ACC112 (cell line): ENCODE data around the gene DNAJC27.
"Not testable (repeated sequence)": the region's sequence is repeated elsewhere in the genome, so short reads cannot be mapped to it uniquely, and the experiment has no call there.

ENCODE experiments used
- H2AFZ ChIP-seq: fragments of 200-600 bp; sonication (generic); one replicate; pipeline ENCODE4 v1.6.0; 2017; ENCODE audit warnings: antibody characterized with exemption, low read length; ENCODE audit not compliant: unreplicated experiment
- H3K27ac ChIP-seq: fragments of 200-600 bp; sonication (generic); 2 replicates; pipeline ENCODE4 v1.5.1; 2014; ENCODE audit warnings: low read depth, mild to moderate bottlenecking, antibody characterized with exemption, low read length, moderate library complexity
- H3K27me3 ChIP-seq: fragments of 200-600 bp; sonication (generic); 2 replicates; pipeline ENCODE4 v1.6.1; 2014; ENCODE audit warnings: mild to moderate bottlenecking, antibody characterized with exemption, low read length, moderate library complexity, mixed read lengths; ENCODE audit not compliant: insufficient read depth
- H3K36me3 ChIP-seq: fragments of 200-600 bp; sonication (generic); 2 replicates; pipeline ENCODE4 v1.6.1; 2016; ENCODE audit warnings: mild to moderate bottlenecking, antibody characterized with exemption, low read length, moderate library complexity, mixed read lengths; ENCODE audit not compliant: insufficient read depth
- H3K4me1 ChIP-seq: fragments of 200-600 bp; sonication (generic); one replicate; pipeline ENCODE4 v1.6.1; 2016; ENCODE audit warnings: low read length, mixed read lengths; ENCODE audit not compliant: insufficient read depth, unreplicated experiment, control insufficient read depth
- H3K4me3 ChIP-seq: fragments of 200-600 bp; sonication (generic); 2 replicates; pipeline ENCODE4 v1.5.1; 2014; ENCODE audit warnings: mild to moderate bottlenecking, low read depth, low read length
- H3K79me2 ChIP-seq: fragments of 200-600 bp; sonication (generic); one replicate; pipeline ENCODE4 v1.6.0; 2016; ENCODE audit warnings: low read length; ENCODE audit not compliant: control insufficient read depth, unreplicated experiment, insufficient read depth

The DNAJC27 gene

GRCh38 chr2:24971536-24972314, at the start of gene DNAJC27:
TSS of gene DNAJC27 (minus strand) at chr2:24971955. CDS start at chr2:24971904, 51 bp downstream.
- H3K4me1 ChIP-seq, result peaks cover 7% of the 10 kb centered on the region
- no peaks in the 10 kb centered on the region for H3K27me3 ChIP-seq
- H3K4me3 ChIP-seq, result peak within 1 kb of the TSS; percentile 98
- H3K36me3 ChIP-seq, result 0 out of 2 replicates have a peak, but pooled peaks cover 3% of the 10 kb centered on the region
- H2AFZ ChIP-seq, result peak within 1 kb of the TSS; percentile 98
- H3K79me2 ChIP-seq, result peaks cover 25% of the 10 kb centered on the region
- peak within 1 kb of the TSS; percentile 93 for H3K27ac ChIP-seq

DNA sequence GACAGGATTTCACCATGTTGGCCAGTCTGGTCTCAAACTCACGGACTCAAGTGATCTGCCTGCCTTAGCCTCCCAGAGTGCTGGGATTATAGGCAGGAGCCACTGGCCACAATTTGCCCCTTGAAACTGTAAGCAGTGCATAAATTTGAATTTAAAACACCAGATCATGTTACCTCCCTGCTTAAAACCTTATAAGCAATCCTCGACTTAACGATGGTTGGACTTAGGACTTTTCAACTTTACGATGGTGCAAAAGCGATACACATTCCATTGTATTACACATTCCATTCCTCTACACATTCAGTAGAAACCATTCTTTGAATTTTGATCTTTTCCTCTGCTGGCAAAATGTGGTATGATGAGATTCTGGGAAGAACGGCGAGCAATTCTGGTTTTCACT, 46.9 kb upstream of the DNAJC27 start:
- no peak overlapping the region for H2AFZ ChIP-seq
- H3K4me1 ChIP-seq, result no peaks in the 10 kb centered on the region
- H3K79me2 ChIP-seq, result no peaks in the 10 kb centered on the region
- no peak overlapping the region for H3K4me3 ChIP-seq
- H3K27ac ChIP-seq, result no peak overlapping the region
- H3K27me3 ChIP-seq, result peaks cover 29% of the 10 kb centered on the region
- H3K36me3 ChIP-seq, result no peaks in the 10 kb centered on the region

- H3K4me1 ChIP-seq, result no peaks in the 10 kb centered on the region
- H3K27ac ChIP-seq, result no peak overlapping the region
- no peaks in the 10 kb centered on the region for H3K79me2 ChIP-seq
- H3K36me3 ChIP-seq, result no peaks in the 10 kb centered on the region
- no peak overlapping the region for H3K4me3 ChIP-seq
- H2AFZ ChIP-seq, result no peak overlapping the region
- H3K27me3 ChIP-seq, result peaks cover 9% of the 10 kb centered on the region; the same call in 1 of the 2 replicates
Measured at GRCh38 chr2:25014631-25015030, 42.9 kb upstream of the DNAJC27 start.

DNA sequence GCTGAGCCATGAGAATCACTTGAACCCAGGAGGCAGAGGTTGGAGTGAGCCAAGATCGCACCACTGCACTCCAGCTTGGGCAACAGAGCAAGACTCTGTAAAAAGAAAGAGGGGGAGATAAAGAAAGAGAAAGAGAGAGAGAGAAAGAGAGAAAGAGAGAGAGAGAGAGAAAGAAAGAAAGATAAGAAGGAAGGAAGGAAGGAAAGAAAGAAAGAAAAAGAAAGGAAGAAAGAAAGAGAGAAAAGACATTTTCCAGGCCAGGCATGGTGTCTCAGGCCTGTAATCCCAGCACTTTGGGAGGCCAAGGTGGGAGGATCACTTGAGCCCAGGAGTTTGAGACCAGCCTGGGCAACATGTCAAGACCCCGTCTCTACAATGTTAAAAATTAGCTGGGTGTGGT, 39.6 kb upstream of the DNAJC27 start:
- not testable (repeated sequence) for H3K27ac ChIP-seq, H2AFZ ChIP-seq, H3K79me2 ChIP-seq, H3K27me3 ChIP-seq, H3K4me3 ChIP-seq, H3K4me1 ChIP-seq, H3K36me3 ChIP-seq

- no peak overlapping the region for H2AFZ ChIP-seq
- no peak overlapping the region for H3K27ac ChIP-seq
- no peak overlapping the region for H3K4me3 ChIP-seq
- H3K79me2 ChIP-seq, result no peaks in the 10 kb centered on the region
- H3K4me1 ChIP-seq, result no peaks in the 10 kb centered on the region
- no peaks in the 10 kb centered on the region for H3K36me3 ChIP-seq
- no peaks in the 10 kb centered on the region for H3K27me3 ChIP-seq
Measured at GRCh38 chr2:25009954-25010353, 38.2 kb upstream of the DNAJC27 start.

DNA sequence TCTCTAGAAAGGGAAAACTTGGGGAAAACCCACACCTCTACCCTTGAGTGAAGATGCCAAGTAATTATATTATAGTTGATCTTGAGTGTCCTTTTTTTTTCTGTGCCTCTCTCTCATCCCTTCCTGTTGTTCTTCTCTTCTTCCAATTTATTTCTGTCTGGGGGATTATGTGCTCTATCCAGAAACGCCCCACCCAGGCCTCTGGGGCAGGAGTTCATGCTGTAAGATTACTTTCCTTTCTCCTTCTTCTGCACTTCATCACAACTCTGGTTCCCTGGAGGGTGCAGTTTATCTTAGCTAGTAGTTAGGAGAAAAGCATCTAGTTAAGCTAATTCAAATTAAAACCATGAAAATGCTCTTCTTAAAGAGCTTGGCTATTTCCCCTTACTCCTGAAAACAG, 30.3 kb upstream of the DNAJC27 start:
- H3K4me3 ChIP-seq, result no peak overlapping the region
- no peak overlapping the region for H3K27ac ChIP-seq
- H3K79me2 ChIP-seq, result no peaks in the 10 kb centered on the region
- no peaks in the 10 kb centered on the region for H3K36me3 ChIP-seq
- H3K4me1 ChIP-seq, result peaks cover 11% of the 10 kb centered on the region
- H2AFZ ChIP-seq, result no peak overlapping the region
- no peaks in the 10 kb centered on the region for H3K27me3 ChIP-seq

GRCh38 chr2:25001325-25001637, 29.5 kb upstream of the DNAJC27 start:
- Histone ChIP-seq H2AFZ (no peak overlapping the region), H3K27me3 (no peaks in the 10 kb centered on the region), H3K36me3 (no peaks in the 10 kb centered on the region), H3K4me1 (peaks cover 18% of the 10 kb centered on the region), H3K27ac (no peak overlapping the region), H3K4me3 (no peak overlapping the region), H3K79me2 (no peaks in the 10 kb centered on the region)

- Histone ChIP-seq H3K4me1 (peaks cover 18% of the 10 kb centered on the region), H2AFZ (no peak overlapping the region), H3K36me3 (no peaks in the 10 kb centered on the region), H3K79me2 (no peaks in the 10 kb centered on the region), H3K27ac (no peak overlapping the region), H3K27me3 (no peaks in the 10 kb centered on the region), H3K4me3 (no peak overlapping the region)
Measured at GRCh38 chr2:25000503-25001324, 29.0 kb upstream of the DNAJC27 start.

- Histone ChIP-seq H3K36me3 (no peaks in the 10 kb centered on the region), H3K27me3 (no peaks in the 10 kb centered on the region), H3K4me3 (no peak overlapping the region), H3K27ac (no peak overlapping the region), H3K4me1 (peaks cover 18% of the 10 kb centered on the region), H2AFZ (no peak overlapping the region), H3K79me2 (no peaks in the 10 kb centered on the region)
Measured at GRCh38 chr2:25000036-25000435, 28.3 kb upstream of the DNAJC27 start.

GRCh38 chr2:24999097-24999496, 27.3 kb upstream of the DNAJC27 start:
- H3K79me2 ChIP-seq, H3K27me3 ChIP-seq, H3K4me3 ChIP-seq, H3K36me3 ChIP-seq, H2AFZ ChIP-seq, H3K27ac ChIP-seq: not testable (repeated sequence)
- peaks cover 18% of the 10 kb centered on the region for H3K4me1 ChIP-seq
